ENCODE data around the gene ABTB1. TPM values are rescaled to one million over a fixed set of nuclear protein-coding genes. Genes with fewer than 3 reads are reported as not detected.
A peak's percentile ranks its signal among the peaks of the same experiment; 100 is the strongest.
"Not testable (repeated sequence)": the region's sequence is repeated elsewhere in the genome, so short reads cannot be mapped to it uniquely, and the experiment has no call there.

ABTB1 gene
- polyA plus RNA-seq, 6 donors from 2014 or later = 57.4 to 88.4 (median 79.4) TPM

- H3K4me1 Mint-ChIP-seq = peaks cover 10 to 13% (median 10%) of the 10 kb centered on the region in 3 donors
- no peaks in the 10 kb centered on the region for H3K27me3 Mint-ChIP-seq
- peaks cover 0 to 9% (median 0%) of the 10 kb centered on the region in 7 donors for H3K9me3 Mint-ChIP-seq
- no peaks in the 10 kb centered on the region for H3K36me3 Mint-ChIP-seq
- H3K4me3 Mint-ChIP-seq = peak overlapping the region in 2 of 8 donors; percentile 20 to 56
- DNase-seq (no peak), ATAC-seq (ENCODE audit: low read depth in 2 of 2) (no peak)
- peak overlapping the region in 1 of 6 donors; percentile 27 for H3K27ac Mint-ChIP-seq
These were observed 26.1 kb downstream of the ABTB1 start for GRCh38 chr3:127698691-127699415.

- no peaks in the 10 kb centered on the region for H3K36me3 Mint-ChIP-seq
- ATAC-seq (ENCODE audit: low read depth in 2 of 2) (no peak), DNase-seq (no peak)
- H3K27ac Mint-ChIP-seq = peak overlapping the region in 2 of 6 donors; percentile 37 to 50
- peaks cover 0 to 9% (median 3%) of the 10 kb centered on the region in 7 donors for H3K9me3 Mint-ChIP-seq
- H3K4me1 Mint-ChIP-seq = peaks cover 10 to 13% (median 10%) of the 10 kb centered on the region in 3 donors
- no peaks in the 10 kb centered on the region for H3K27me3 Mint-ChIP-seq
- no peak overlapping the region for H3K4me3 Mint-ChIP-seq
These were observed 26.9 kb downstream of the ABTB1 start for GRCh38 chr3:127699416-127700300.

- ATAC-seq (ENCODE audit: low read depth in 2 of 2) = no peak
- H3K4me1 Mint-ChIP-seq = peaks cover 10 to 13% (median 10%) of the 10 kb centered on the region in 3 donors
- no peak overlapping the region for H3K27ac Mint-ChIP-seq
- H3K36me3 Mint-ChIP-seq = no peaks in the 10 kb centered on the region
- H3K27me3 Mint-ChIP-seq = no peaks in the 10 kb centered on the region
- peak overlapping the region in 1 of 8 donors; percentile 35 for H3K4me3 Mint-ChIP-seq
- no peak for DNase-seq
- peaks cover 0 to 9% (median 5%) of the 10 kb centered on the region in 7 donors for H3K9me3 Mint-ChIP-seq
These were observed 27.7 kb downstream of the ABTB1 start for GRCh38 chr3:127700406-127700805.

GRCh38 chr3:127701280-127701911, 28.6 kb downstream of the ABTB1 start:
- Mint-ChIP-seq H3K4me3 (peak overlapping the region in 1 of 8 donors; percentile 55), H3K27me3 (no peaks in the 10 kb centered on the region), H3K9me3 (peaks cover 0 to 9% (median 5%) of the 10 kb centered on the region in 7 donors), H3K4me1 (peaks cover 10 to 13% (median 10%) of the 10 kb centered on the region in 3 donors), H3K36me3 (no peaks in the 10 kb centered on the region), H3K27ac (no peak overlapping the region)
- ATAC-seq (ENCODE audit: low read depth in 2 of 2) = no peak
- no peak for DNase-seq

GRCh38 chr3:127702151-127702578, 29.4 kb downstream of the ABTB1 start:
- Mint-ChIP-seq H3K36me3 (no peaks in the 10 kb centered on the region), H3K27ac (no peak overlapping the region), H3K4me3 (no peak overlapping the region), H3K9me3 (peaks cover 0 to 9% (median 5%) of the 10 kb centered on the region in 7 donors), H3K27me3 (no peaks in the 10 kb centered on the region), H3K4me1 (peaks cover 10 to 12% (median 10%) of the 10 kb centered on the region in 3 donors)
- no peak for ATAC-seq (ENCODE audit: low read depth in 2 of 2)
- no peak for DNase-seq

GRCh38 chr3:127704840-127705239, 32.1 kb downstream of the ABTB1 start:
- not testable (repeated sequence) for H3K9me3 Mint-ChIP-seq; H3K4me3 Mint-ChIP-seq; H3K36me3 Mint-ChIP-seq; H3K4me1 Mint-ChIP-seq; ATAC-seq (ENCODE audit: low read depth in 2 of 2); H3K27me3 Mint-ChIP-seq; H3K27ac Mint-ChIP-seq; DNase-seq

- Mint-ChIP-seq H3K27ac (no peak overlapping the region), H3K36me3 (no peaks in the 10 kb centered on the region), H3K4me3 (no peak overlapping the region), H3K4me1 (peaks cover 0 to 3% (median 0%) of the 10 kb centered on the region in 3 donors), H3K9me3 (peaks cover 0 to 9% (median 3%) of the 10 kb centered on the region in 7 donors), H3K27me3 (no peaks in the 10 kb centered on the region)
- no peak for DNase-seq
- ATAC-seq (ENCODE audit: low read depth in 2 of 2) = no peak
These were observed 33.6 kb downstream of the ABTB1 start for GRCh38 chr3:127706312-127706711.

- no peak overlapping the region for H3K4me3 Mint-ChIP-seq
- DNase-seq = no peak
- H3K27ac Mint-ChIP-seq = no peak overlapping the region
- H3K9me3 Mint-ChIP-seq = peaks cover 0 to 9% (median 3%) of the 10 kb centered on the region in 7 donors
- H3K4me1 Mint-ChIP-seq = peaks cover 0 to 3% (median 0%) of the 10 kb centered on the region in 3 donors
- ATAC-seq (ENCODE audit: low read depth in 2 of 2) = no peak
- no peaks in the 10 kb centered on the region for H3K36me3 Mint-ChIP-seq
- H3K27me3 Mint-ChIP-seq = no peaks in the 10 kb centered on the region
These were observed 34.1 kb downstream of the ABTB1 start for GRCh38 chr3:127706785-127707351.

- Mint-ChIP-seq H3K36me3 (no peaks in the 10 kb centered on the region), H3K27ac (no peak overlapping the region), H3K4me3 (no peak overlapping the region), H3K9me3 (peaks cover 0 to 9% (median 3%) of the 10 kb centered on the region in 7 donors), H3K4me1 (peaks cover 0 to 3% (median 0%) of the 10 kb centered on the region in 3 donors), H3K27me3 (no peaks in the 10 kb centered on the region)
- no peak for ATAC-seq (ENCODE audit: low read depth in 2 of 2)
- DNase-seq = no peak
These were observed 35.2 kb downstream of the ABTB1 start for GRCh38 chr3:127707851-127708411.

GRCh38 chr3:127708837-127709236, 36.1 kb downstream of the ABTB1 start:
- Mint-ChIP-seq H3K27ac (no peak overlapping the region), H3K9me3 (peaks cover 0 to 5% (median under 1%) of the 10 kb centered on the region in 7 donors), H3K4me1 (peaks cover 0 to 3% (median 0%) of the 10 kb centered on the region in 3 donors), H3K36me3 (no peaks in the 10 kb centered on the region), H3K27me3 (no peaks in the 10 kb centered on the region), H3K4me3 (no peak overlapping the region)
- no peak for DNase-seq
- ATAC-seq (ENCODE audit: low read depth in 2 of 2) = no peak

- H3K27ac Mint-ChIP-seq = no peak overlapping the region
These were observed 36.7 kb downstream of the ABTB1 start for GRCh38 chr3:127709320-127710060.

More at GRCh38 chr3:127709320-127710060, 36.7 kb downstream of the ABTB1 start:
- Mint-ChIP-seq H3K27me3 (no peaks in the 10 kb centered on the region), H3K4me1 (peaks cover 0 to 3% (median 0%) of the 10 kb centered on the region in 3 donors), H3K9me3 (peaks cover 0 to 3% (median 0%) of the 10 kb centered on the region in 7 donors), H3K4me3 (no peak overlapping the region), H3K36me3 (no peaks in the 10 kb centered on the region)
- DNase-seq (no peak), ATAC-seq (ENCODE audit: low read depth in 2 of 2) (no peak)

Measured in naive B cell (primary cell).